NCI-H1417 (cell line): ENCODE results near the gene HTR2B.
A peak's percentile ranks its signal among the peaks of the same experiment; 100 is the strongest.
"Not testable (repeated sequence)": the region's sequence is repeated elsewhere in the genome, so short reads cannot be mapped to it uniquely, and the experiment has no call there.

Experiments
- DNase-seq, 3 experiments: peaks; one replicate each; lab custom pipeline; 2025; lab: John Stamatoyannopoulos, UW

The HTR2B gene

DNA sequence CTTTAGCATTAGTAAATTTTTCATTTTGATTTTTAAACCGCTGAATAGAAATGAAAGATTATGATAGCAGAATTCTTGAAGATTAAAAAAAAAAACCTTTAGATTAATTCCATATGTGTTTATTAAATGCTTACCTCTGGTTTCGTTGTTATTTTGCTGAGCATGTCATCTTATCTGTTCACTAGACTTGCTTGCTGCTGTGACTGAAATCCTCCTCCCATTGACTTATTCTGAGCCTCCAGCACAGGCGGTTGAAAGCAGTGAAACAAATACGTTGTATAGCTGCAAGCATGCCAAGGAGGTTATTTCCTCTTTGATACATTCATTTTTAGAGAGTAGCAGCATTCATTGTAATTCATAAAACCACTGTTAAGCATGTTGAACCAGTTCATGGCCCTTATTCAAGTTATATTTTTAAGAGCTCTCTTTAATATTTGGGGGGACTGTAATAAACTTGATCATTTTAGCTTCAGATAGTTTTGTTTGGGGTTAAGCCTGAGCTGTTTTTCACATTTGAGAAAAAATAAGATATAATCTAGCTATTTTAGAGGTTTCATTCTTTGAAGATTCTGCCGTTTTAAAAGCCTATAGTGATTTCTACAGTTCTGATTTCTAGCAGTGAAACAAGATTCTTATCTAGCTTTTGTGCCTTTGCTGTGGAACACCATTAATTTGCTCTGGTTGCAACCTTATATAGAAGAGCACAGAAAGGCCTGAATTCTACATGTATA, at the start of gene HTR2B:
Gene HTR2B (minus strand): TSS at position 205 of the 731 bp plus-strand sequence. CDS start 1,278 bp downstream, outside the sequence.
- DNase-seq, result no peak

DNA sequence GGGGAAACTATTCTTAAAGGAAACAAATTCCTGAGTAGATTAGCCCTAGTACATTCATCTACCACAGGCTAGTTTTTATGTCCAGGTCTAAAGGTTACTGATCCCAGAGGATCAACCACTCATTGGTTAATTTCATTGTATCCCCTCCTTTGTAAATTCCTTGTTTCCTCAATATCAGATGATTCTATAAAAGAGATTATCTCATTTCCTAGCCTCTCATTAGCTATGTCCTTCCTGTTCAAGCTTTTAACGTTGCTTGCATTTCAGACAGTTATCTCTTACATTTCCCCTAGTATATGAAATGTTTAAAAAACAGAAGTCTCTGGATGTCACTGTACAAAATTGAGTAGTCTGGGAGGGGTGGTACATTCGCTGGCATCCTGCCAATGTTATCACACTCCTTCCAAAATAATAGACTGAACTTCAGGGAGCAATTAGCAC, 49.4 kb upstream of the HTR2B start:
- no peak for DNase-seq

DNA sequence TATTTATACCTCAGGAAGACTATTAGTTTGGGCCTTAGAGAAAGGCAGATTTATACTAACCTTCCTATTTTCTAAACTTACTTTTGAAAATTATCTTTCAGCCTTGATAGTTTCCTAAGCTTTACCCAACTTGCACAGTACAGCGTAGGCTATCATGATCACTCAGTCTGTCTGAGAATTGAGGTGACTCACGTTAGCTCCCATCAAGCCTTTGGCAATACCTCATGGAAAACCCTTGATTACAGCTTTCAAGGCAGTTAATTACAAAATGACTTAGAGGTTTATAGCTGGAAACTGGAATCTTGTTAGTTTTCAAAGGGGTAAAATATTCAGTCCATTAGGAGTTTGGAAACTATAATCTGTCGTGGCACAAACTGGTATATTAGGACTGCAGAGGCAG, 47.2 kb upstream of the HTR2B start:
- DNase-seq, result no peak

DNA sequence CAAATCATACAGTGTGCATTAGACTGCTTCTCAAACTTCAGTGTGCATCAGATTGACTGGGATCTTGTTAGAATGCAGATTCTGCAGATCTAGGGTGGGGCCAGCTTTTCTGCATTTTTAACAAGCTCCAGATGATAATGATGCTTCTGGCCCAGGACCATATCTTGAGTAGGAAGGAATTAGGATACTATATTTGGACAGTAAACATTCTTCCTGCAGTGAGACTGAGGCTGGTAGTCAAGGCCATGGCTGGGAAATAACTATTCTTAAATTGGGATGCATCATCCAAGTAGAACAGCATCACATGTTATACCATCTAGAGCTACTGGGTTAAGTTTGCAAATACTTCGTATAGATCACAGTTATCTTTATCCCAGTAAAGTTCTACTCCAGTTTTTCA, 45.2 kb upstream of the HTR2B start:
- no peak for DNase-seq

DNA sequence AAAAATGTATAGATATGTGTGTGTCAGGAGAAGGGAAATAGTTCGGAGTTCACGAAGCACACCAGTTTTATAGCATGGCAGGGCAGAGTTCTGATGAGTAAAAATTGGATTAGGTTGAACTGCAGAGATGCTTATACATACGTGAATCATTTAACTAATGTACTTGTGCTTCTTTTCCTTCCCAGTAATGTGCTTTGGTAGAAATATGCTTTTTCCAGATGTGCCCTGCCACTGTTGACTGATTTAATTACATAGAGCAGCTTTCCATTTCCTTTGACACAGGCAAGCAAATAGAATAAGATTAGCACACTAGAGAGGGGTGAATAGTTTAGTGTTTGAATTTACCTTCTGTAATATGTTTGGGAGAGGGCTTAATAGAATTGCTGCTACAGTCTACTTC, 44.6 kb upstream of the HTR2B start:
- DNase-seq, result no peak

DNA sequence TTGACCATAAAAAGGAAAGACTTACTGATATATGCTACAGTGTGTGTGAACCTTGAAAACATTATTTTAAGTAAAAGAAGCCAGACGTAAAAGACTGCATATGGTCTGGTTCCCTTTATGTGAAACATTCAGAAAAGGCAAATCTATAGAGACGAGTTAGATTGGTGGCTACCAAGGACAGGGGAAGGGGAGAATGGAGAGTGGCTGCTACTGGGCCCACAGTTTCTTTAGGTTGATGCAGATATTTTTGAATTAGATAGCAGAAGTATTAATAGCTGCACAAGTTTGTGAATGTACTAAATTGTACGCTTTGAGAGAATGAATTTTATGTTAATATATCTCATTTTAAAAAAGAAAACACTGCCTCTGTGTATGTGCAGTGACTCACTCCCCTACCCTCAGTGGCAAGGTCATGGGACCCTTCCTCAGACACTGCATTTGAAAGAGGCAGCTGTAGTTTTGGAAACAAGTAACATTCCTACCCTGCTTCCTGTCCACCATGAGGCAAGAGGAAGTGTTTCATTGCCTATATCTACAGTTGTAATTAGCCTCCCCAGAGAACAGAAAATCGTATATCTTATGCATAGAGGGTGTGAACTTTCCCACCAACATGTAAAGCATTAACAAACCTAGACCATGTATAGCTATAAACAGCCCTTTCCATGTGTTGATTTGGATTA, 43.8 kb upstream of the HTR2B start:
- DNase-seq, result no peak

DNA sequence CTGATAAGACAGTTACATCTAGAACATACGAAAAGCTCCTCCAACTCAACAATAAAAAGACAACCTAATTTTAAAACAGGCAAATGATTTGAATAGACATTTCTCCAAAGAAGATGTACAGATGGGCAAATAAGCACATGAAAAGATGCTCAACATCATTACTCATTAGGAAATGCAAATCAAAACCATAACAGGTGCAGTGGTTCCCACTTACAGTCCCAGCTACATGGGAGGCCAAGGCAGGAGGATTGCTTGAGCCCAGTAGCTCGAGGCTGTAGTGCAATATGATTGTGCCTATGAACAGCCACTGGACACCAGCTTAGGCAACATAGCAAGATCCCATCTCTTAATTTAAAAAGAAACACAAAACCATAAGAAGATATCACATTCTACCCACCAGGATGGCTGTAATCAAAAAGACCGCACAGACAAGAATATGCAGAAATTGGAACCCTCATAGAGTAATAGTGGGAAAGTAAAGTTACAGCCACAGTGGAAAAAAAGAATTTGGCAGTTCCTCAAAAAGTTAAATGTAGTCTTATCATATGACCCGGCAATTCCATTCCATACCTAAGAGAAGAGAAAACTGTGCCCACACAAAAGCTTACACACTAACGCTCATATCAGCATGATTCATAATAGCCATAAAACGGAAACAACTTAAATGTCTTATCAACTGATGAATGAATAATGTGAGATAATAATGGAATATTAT, 43.1 kb upstream of the HTR2B start:
- DNase-seq, result no peak

DNA sequence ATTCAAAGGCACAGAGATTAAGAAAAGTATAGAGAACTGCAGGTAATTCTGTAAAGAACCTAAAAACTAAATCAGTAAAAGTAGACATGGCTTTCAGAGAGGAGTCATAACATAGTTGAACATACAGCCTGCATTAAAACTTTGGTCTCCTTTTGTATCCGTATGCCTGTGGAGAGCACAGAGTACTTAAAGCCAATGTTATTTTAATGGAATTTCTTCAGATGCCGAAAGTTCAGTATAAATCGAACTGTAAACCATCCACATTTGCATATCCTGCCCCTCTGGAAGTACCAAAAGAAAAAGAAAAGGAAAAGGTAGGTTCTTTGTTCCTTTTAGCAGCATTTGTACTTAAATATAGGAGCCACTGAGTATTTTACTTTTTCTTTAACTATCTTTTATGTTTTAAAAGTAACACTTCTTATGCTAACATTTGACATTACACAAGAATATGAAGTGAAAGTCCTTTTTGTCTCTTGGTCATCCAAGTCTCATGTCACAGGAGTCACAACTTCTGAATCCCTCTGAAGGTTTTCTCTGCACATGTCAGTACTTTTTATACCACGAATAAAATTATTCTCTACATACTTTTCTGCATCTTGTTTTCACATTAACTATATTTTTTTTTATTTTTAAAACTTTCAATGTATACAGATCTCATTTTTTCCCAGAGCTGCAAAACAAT, 38.7 kb upstream of the HTR2B start:
- DNase-seq, result no peak

DNA sequence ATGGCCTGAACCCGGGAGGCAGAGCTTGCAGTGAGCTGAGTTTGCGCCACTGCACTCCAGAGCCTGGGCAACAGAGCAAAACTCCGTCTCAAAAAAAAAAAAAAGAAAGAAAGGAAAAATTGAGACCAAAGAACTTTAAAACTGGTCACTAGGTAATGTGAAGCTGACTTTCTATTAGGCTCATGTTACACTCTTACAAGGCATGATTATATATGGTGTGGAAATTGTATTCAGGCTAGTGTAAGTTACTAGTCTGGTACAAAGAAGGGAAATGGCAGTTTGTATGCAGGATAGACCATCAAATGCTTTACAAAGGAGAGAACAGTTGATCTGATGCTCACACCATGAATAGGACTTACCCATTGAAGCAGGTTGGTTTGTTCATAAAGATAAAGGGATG, 38.2 kb upstream of the HTR2B start:
- DNase-seq, result no peak

DNA sequence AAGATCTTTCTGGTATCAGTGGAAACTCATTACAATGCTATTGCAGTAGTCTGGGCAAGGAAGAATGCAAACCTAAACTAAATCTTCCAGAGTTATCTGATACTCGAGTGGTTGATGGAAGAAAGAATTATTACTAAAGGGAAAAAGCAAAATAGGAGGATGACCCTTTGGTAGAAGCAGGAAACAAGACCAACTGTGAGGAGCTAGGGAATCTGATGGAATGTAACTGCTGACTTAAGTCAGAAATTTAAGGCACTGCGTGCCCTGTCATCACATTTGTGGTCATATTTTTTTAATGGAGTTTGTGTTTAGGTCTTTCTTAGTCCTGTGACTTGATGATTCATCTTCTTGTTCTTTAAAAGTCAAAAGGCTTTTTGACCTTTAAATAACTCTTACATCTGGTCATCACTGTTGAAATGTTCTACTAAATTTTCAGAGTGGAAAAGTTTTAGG, 37.1 kb upstream of the HTR2B start:
- no peak for DNase-seq

DNA sequence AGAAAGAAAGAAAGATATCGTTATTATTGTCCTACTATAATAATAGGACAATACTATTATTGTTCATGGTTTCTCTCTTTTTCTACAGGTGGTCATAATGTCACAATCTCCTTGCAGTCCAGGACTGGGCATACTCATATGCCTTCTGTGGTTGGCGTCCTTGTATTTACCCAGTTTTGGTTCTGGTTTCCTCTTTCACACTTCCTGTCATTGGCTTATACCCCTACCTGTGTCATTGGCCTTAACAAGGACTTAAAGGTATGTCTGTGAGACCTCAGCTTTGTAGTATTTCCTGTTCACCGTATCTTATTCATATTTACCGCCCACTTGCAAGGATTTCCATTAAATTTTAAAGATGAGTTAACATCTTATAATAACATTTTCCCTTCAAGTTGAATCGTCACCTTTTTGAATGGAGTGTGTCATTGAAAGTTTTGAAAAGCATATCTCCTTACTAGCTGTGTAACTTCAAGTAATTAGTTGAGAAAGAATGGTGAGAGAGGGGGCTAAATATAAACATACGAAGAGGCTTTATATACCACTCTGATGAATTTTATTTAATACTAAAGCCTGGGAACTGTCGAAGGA, 36.5 kb upstream of the HTR2B start:
- DNase-seq, result no peak

DNA sequence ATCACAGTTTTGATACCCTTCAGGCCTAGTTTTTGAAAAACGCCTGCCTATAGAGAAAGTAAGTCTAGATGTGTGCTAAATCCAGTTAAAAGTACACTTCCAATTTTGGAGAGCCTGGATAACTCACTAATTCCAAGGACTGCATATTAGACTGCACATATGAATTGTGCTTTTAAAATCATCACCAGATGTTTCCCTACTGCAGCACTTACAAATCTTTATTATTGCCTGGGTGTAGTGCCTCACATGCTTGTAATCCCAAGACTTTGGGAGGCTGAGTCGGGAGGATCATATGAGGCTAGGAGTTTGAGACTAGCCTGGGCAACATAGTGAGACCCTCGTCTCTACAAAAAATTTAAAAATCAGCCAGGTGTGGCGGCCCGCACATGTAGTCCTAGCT, 35.9 kb upstream of the HTR2B start:
- DNase-seq, result no peak

DNA sequence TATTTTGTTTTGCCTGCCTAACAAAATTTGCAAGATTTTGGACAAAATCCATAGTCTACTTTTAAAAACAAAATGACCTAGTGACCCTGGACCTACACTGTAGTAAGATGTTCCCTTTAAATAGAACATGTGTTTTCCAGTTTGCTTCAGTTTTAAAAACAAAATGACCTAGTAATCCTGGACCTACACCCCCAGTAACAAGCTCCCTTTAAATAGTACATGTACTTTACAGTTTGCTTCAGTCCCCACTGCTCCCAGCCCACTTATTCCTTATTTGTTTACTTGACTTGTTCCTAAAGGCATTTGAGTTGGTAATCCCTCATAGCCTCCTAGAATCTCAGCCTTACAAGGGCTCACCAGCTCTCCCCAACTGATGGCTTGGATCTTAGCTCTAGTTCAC, 34.5 kb upstream of the HTR2B start:
- no peak for DNase-seq

DNA sequence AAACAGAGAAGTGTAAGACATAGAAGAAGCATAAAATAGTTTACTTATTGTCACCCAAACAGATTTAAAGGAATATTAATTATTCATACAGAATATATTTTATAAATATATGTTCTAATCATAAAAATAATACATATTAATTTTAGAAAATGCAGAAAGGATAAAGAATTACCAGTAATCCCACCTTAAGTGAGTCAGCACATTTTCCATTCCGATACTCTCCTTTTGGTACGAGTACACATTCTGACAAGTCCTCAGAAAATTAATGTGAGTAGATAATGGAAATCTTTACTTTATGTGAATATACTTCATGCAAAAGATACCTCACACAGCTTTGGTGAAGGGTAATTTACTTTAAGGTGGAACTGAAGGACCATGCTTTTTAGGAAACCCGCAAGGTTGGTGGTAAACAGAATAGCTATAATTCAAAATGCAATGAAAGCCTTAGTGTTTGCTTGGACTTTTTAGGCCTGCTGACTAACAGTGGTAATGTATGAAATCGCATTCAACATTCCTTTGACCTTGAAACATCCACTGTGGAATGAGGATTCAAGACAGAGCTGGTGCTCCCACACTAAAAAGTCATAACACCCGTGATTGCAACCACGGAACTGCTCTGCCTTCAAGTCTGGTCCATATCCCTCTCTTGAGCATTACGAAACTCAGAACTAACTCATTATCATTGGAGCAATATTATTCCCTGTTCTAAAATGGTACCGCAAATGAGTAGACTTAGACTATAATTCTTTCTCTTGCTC, 28.1 kb upstream of the HTR2B start:
- no peak for DNase-seq

DNA sequence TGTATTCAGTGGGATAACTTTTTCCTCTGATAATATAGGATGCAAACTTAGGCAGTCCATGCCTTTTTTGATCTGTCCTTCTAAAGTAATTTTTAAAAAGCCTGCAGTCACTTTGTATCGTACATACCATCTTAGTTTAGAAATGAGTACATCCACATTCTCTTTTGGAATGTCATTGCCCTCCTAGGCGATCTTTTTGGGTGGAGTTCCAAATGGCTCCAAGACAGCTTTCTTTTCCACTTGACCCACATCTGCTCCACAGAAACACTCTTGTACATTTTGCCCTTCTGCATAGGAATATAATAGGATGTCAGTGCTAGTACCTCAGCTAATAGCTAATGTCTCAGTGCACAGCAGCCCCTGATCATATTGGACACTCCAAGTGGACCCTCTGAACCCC, 21.8 kb upstream of the HTR2B start:
- no peak for DNase-seq

DNA sequence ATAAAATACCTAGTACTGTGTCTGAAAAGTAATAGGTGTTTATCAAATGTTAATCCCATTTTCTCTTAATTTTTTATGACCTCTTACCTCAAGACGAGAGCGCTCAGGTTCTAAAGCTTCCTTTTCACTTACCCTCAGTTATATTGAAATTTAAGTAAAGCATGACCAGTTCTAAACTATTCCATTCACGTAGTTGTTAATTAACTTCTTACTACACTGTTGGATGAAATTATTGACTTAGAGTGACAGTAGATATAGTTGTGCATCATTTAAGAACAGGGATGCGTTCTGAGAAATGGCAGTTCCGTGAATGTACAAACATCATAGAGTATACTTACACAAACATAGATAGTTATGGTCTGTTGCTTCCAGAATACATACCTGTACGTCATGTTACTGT, 20.1 kb upstream of the HTR2B start:
- DNase-seq, result no peak

DNA sequence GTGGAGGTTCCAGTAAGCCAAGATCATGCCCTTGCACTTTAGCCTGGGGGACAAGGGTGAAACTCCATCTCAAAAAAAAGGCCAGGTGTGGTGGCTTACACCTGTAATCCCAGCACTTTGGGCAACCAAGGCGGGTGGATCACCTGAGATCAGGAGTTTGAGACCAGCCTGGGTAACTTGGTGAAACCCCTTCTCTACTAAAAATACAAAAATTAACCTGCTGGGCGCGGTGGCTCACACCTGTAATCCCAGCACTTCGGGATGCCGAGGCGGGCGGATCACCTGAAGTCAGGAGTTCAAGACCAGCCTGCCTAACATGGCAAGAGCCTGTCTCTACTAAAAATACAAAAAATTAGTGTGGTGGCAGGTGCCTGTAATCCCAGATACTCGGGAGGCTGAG, 16.0 kb upstream of the HTR2B start:
- DNase-seq, result not testable (repeated sequence)

DNA sequence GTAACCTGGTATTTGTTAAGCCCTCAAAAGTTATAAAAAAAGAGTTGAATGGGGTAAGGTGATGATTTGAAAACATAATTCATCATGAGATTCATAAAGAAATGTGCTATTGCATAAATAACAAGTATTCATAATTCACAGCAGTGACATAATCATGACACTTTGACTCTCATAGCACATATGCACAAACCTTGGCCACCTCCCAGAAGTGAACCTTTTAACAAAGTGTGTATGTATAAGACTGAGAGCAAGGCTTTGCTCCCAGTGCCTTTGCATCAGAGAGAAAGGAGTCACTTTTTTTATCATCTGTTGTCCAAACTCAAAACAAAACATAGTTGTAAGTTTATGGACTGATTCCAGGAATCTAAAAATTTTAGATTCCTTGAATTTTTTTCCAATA, 15.0 kb upstream of the HTR2B start:
- DNase-seq, result no peak

DNA sequence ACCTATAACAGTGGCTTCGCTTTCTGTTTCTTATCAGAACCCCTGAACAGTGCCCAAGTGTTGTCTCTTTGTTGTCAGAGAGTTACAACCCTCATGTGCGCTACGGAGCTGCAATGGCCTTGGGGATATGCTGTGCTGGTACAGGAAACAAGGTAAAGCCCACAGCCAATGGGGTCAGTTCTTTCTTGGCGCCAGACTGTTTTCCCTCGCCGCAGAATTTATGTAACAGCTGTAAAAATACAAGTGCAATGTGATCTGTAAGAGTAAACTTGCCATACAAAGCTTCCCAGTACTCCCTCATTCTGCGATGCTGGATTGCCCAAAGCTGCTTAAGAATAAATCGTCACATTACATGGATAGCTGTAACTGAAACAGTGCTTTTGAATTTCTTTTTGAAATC, 13.9 kb upstream of the HTR2B start:
- no peak for DNase-seq

DNA sequence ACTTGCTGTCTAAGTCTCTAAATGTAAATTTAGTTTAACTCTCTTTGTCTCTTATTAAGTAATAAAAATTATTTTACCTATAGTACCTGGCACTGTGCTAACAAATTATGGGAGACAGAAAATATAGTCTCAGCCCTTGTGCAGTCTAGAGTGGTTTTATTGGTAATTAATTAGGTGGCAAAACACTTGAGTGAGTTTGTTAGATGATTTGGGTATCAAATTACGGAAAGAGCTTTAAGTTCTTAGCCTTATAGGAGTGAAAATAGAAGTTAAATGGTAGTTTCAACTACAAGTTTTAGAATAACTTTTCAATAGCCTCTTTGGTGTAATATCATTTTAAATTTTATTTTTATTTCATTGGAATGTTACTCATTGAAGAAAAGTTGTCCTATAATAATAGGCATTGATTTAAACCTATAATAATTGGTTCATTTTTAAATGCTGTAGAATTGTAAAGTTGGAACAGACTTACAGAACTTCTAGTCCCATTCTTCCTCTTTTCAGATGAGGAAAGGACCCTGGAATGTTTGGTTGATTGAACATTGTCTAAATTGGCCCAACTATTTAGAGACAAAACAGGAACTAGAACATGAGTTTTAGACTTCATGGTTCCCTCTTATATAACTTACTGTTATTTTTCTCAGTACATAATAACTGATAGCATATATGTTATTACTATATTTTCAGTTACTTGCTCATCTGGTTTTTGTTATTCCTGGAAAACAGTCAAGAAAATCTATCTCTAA, 10.2 kb upstream of the HTR2B start:
- peak in 1 of 3 experiments; percentile 52 for DNase-seq
